Measurements from ENCODE around the gene ZNF865. TPM values are rescaled to one million over a fixed set of nuclear protein-coding genes. Genes with fewer than 3 reads are reported as not detected.

Gene ZNF865
- total and polyA plus RNA-seq, 10 of the 15 experiments (the other 5 are each of a cell fraction or from before 2014, with no cell fraction given) = 0.02 to 18.3 (median 0.90) TPM

- Histone ChIP-seq H3K9ac (ENCODE audit: control insufficient read depth, insufficient read depth, low read length) (peak within 1 kb of the TSS; percentile 86), H3K4me3 (peak within 1 kb of the TSS; percentile 95), H4K20me1 (ENCODE audit: control insufficient read depth, insufficient read depth) (no peaks in the 10 kb centered on the region), H3K79me2 (ENCODE audit: control insufficient read depth, insufficient read depth, low read length) (peaks cover 63% of the 10 kb centered on the region), H3K27me3 (replicated peaks in 1 of 2; ENCODE audit: control insufficient read depth in 2 of 2, insufficient read depth in 2 of 2, low read length in 1 of 2) (no peaks in the 10 kb centered on the region), H3K4me1 (ENCODE audit: control insufficient read depth, insufficient read depth, low read length) (peaks cover 36% of the 10 kb centered on the region), H2AFZ (ENCODE audit: control insufficient read depth, low read depth, low read length) (no peak within 1 kb of the TSS; the same call in 1 of the 2 replicates), H3K4me2 (ENCODE audit: control insufficient read depth, insufficient read depth) (peak within 1 kb of the TSS; percentile 97), H3K27ac (ENCODE audit: control insufficient read depth, insufficient read depth) (peak within 1 kb of the TSS; percentile 64), H3K9me3 (replicated peaks; ENCODE audit: control insufficient read depth, insufficient read depth, low read length) (no peaks in the 10 kb centered on the region), H3K36me3 (ENCODE audit: control insufficient read depth in 2 of 2, insufficient read depth in 2 of 2, low read length in 1 of 2) (0 out of 4 replicates have a peak, but pooled peaks cover 0 to 2% of the 10 kb centered on the region in 2 experiments)
- DNase-seq (ENCODE audit: low read depth, low spot score) (peak; percentile 59), FAIRE-seq (no peak), ATAC-seq (peak; percentile 60)
- ChIA-PET POLR2A (interaction anchor here (0.8 to 2.1 kb wide), 9 partner anchors 8 to 167 kb away, joined by 3 to 11 read pairs (median 5); partner anchors contain the start of genes FIZ1, U2AF2, ZNF524 and ZNF628), RAD21 (ENCODE audit: unreplicated experiment) (interaction anchor here (1.0 to 2.4 kb wide), 3 partner anchors 11 to 388 kb away, joined by 4 to 18 read pairs (median 10); partner anchors contain the start of gene U2AF2), CTCF (interaction anchor here (0.6 to 1.8 kb wide), 5 partner anchors 9 to 143 kb away, joined by 3 to 17 read pairs (median 3); no protein-coding TSS in a partner anchor), SMC1A (ENCODE audit: uncharacterized antibody, unreplicated experiment) (interaction anchor here (1.5 to 1.7 kb wide), 2 partner anchors 11 kb away, joined by 4 read pairs; partner anchors contain the start of gene U2AF2)
- intact Hi-C loops (cut with micrococcal nuclease; ENCODE audit: unreplicated experiment) (loop anchor here (5.0 kb wide), 2 partner anchors 34 to 41 kb away; partner anchors contain the start of genes EPN1 and ZNF524), in situ Hi-C loops (cut with MboI) (no loop called here)
- WGBS (ENCODE audit: insufficient coverage, insufficient replicate concordance, low lambda C conversion rate, missing lambda C conversion rate) = 1% methylated on average over 32 of the region's 56 CpGs
- BruUV-seq (replicated peaks) = no TSS peak
- TF ChIP-seq BRCA1 (IDR thresholded peaks at IDR 0.05; ENCODE audit: low read depth, low read length) = no peak
- TF ChIP-seq MEF2A (IDR thresholded peaks at IDR 0.05; ENCODE audit: insufficient read depth, low read depth, low read length) = 0 out of 2 replicates have a peak, but pooled peaks have one; percentile 27
- peak; percentile 13; the same call in 1 of the 2 replicates for TF ChIP-seq GATAD2B (conservative IDR thresholded peaks at IDR 0.05; ENCODE audit: low read depth)
- TF ChIP-seq SREBF2 (IDR thresholded peaks at IDR 0.05; ENCODE audit: low read length) = no peak
- TF ChIP-seq SRF (IDR thresholded peaks at IDR 0.05; ENCODE audit: low read depth in 2 of 2, low read length in 2 of 2) = peak in 1 of 2 experiments; percentile 79; a peak in 3 of 4 replicates
- TF ChIP-seq BCL3 (IDR thresholded peaks at IDR 0.05; ENCODE audit: borderline replicate concordance, insufficient read depth, low read depth, low read length, poor library complexity, severe bottlenecking) = no peak
- peak; percentile 51; the same call in 1 of the 2 replicates for TF ChIP-seq IRF4 (IDR thresholded peaks at IDR 0.05; ENCODE audit: low read depth, low read length)
- peak; percentile 60; the same call in 1 of the 2 replicates for TF ChIP-seq MTA2 (IDR thresholded peaks at IDR 0.05; ENCODE audit: low read depth)
- TF ChIP-seq CBFB (IDR thresholded peaks at IDR 0.05; ENCODE audit: low read depth) = 0 out of 2 replicates have a peak, but pooled peaks have one; percentile 54
- TF ChIP-seq IKZF2 (IDR thresholded peaks at IDR 0.05) = peak; percentile 42 to 47
- TF ChIP-seq POU2F2 (IDR thresholded peaks at IDR 0.05; ENCODE audit: borderline replicate concordance, low read depth, low read length) = peak; percentile 84
- TF ChIP-seq NR2C1 (IDR thresholded peaks at IDR 0.05) = peak; percentile 68
- TF ChIP-seq TARDBP (IDR thresholded peaks at IDR 0.05; ENCODE audit: borderline replicate concordance) = peak; percentile 61; the same call in 1 of the 2 replicates
- TF ChIP-seq FOXK2 (IDR thresholded peaks at IDR 0.05) = no peak
- 0 out of 2 replicates have a peak, but pooled peaks have one; percentile 25 for TF ChIP-seq NFIC (IDR thresholded peaks at IDR 0.05; ENCODE audit: low read depth, low read length)
- TF ChIP-seq NRF1 (conservative IDR thresholded peaks at IDR 0.05; ENCODE audit: low read depth, low read length) = no peak
- TF ChIP-seq PBX3 (IDR thresholded peaks at IDR 0.05; ENCODE audit: insufficient replicate concordance, low read depth, low read length) = peak; percentile 30
- peak; percentile 54 for TF ChIP-seq IKZF1 (conservative IDR thresholded peaks at IDR 0.05)
- TF ChIP-seq, protein P1, sequence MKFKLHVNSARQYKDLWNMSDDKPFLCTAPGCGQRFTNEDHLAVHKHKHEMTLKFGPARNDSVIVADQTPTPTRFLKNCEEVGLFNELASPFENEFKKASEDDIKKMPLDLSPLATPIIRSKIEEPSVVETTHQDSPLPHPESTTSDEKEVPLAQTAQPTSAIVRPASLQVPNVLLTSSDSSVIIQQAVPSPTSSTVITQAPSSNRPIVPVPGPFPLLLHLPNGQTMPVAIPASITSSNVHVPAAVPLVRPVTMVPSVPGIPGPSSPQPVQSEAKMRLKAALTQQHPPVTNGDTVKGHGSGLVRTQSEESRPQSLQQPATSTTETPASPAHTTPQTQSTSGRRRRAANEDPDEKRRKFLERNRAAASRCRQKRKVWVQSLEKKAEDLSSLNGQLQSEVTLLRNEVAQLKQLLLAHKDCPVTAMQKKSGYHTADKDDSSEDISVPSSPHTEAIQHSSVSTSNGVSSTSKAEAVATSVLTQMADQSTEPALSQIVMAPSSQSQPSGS (IDR thresholded peaks at IDR 0.05; ENCODE audit: low read length) = no peak
- TF ChIP-seq YBX1 (IDR thresholded peaks at IDR 0.05) = no peak
These were observed 37.8 kb downstream of the ZNF865 start, which contains the start of gene ZNF581 for GRCh38 chr19:55643003-55643886. ZNF581 (plus strand) TSS chr19:55643649; CDS start chr19:55644572, 923 bp downstream.
